ENCODE data around the gene PCDHB8. TPM values are rescaled to one million over a fixed set of nuclear protein-coding genes. Genes with fewer than 3 reads are reported as not detected.
"Not testable (repeated sequence)": the region's sequence is repeated elsewhere in the genome, so short reads cannot be mapped to it uniquely, and the experiment has no call there.

The PCDHB8 gene
- total and polyA plus RNA-seq, 2 donors (not counting 3 experiments of a cell fraction or from before 2014, with no cell fraction given) = 0.25 to 0.53 TPM

DNA sequence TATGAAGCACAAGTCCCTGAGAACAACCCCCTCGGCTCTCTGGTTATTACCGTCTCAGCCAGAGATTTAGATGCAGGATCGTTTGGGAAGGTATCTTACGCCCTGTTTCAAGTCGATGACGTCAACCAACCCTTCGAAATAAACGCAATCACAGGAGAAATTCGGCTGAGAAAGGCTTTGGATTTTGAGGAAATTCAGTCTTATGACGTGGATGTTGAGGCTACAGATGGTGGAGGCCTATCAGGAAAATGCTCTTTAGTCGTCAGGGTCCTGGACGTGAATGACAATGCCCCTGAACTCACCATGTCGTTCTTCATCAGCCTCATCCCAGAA lies 26.6 kb upstream of the PCDHB8 start:
- Histone ChIP-seq H3K36me3 (ENCODE audit: control insufficient read depth in 2 of 2, extremely low read depth in 1 of 2, insufficient read depth in 2 of 2, low read length in 2 of 2) (no peaks in the 10 kb centered on the region), H3K4me2 (ENCODE audit: insufficient read depth, low read length) (no peak overlapping the region), H3K9me3 (replicated peaks; ENCODE audit: control insufficient read depth, insufficient read depth, low read length) (no peaks in the 10 kb centered on the region), H3K9me1 (replicated peaks; ENCODE audit: control insufficient read depth, extremely low read depth, insufficient read depth, low read length) (no peaks in the 10 kb centered on the region), H3K27me3 (ENCODE audit: control insufficient read depth in 2 of 2, insufficient read depth in 2 of 2, low read length in 2 of 2) (no peaks in the 10 kb centered on the region), H3K4me3 (replicated peaks in 1 of 3; ENCODE audit: insufficient read depth in 1 of 3, low read depth in 1 of 3, low read length in 3 of 3) (no peak overlapping the region), H3K27ac (ENCODE audit: insufficient read depth, low read depth, low read length) (no peak overlapping the region), H3K4me1 (ENCODE audit: control insufficient read depth, extremely low read depth, insufficient read depth, low read length) (no peaks in the 10 kb centered on the region), H2AFZ (ENCODE audit: low read depth, low read length) (no peak overlapping the region), H3K9ac (replicated peaks; ENCODE audit: extremely low read depth, insufficient read depth, low read length) (no peak overlapping the region), H3K79me2 (ENCODE audit: control insufficient read depth, insufficient read depth, low read length) (no peaks in the 10 kb centered on the region), H4K20me1 (replicated peaks; ENCODE audit: control insufficient read depth, extremely low read depth, insufficient read depth, low read length) (no peaks in the 10 kb centered on the region)
- ChIA-PET CTCF (no interaction called here), POLR2A (no interaction called here)
- no peak for TF ChIP-seq EZH2 (IDR thresholded peaks at IDR 0.05; ENCODE audit: borderline replicate concordance, low read depth, low read length, severe bottlenecking)
- TF ChIP-seq, protein P1, sequence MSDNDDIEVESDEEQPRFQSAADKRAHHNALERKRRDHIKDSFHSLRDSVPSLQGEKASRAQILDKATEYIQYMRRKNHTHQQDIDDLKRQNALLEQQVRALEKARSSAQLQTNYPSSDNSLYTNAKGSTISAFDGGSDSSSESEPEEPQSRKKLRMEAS (IDR thresholded peaks at IDR 0.05; ENCODE audit: insufficient read depth, insufficient read length) = no peak
- TF ChIP-seq JUN (IDR thresholded peaks at IDR 0.05; ENCODE audit: borderline replicate concordance, insufficient read depth, insufficient read length, low read depth) = no peak
- TF ChIP-seq POLR2A (IDR thresholded peaks at IDR 0.05; ENCODE audit: low read depth, low read length) = no peak
- no peak for TF ChIP-seq MYC (IDR thresholded peaks at IDR 0.05; ENCODE audit: low read depth, low read length)
- TF ChIP-seq, protein P2, sequence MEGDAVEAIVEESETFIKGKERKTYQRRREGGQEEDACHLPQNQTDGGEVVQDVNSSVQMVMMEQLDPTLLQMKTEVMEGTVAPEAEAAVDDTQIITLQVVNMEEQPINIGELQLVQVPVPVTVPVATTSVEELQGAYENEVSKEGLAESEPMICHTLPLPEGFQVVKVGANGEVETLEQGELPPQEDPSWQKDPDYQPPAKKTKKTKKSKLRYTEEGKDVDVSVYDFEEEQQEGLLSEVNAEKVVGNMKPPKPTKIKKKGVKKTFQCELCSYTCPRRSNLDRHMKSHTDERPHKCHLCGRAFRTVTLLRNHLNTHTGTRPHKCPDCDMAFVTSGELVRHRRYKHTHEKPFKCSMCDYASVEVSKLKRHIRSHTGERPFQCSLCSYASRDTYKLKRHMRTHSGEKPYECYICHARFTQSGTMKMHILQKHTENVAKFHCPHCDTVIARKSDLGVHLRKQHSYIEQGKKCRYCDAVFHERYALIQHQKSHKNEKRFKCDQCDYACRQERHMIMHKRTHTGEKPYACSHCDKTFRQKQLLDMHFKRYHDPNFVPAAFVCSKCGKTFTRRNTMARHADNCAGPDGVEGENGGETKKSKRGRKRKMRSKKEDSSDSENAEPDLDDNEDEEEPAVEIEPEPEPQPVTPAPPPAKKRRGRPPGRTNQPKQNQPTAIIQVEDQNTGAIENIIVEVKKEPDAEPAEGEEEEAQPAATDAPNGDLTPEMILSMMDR (IDR thresholded peaks at IDR 0.05; ENCODE audit: extremely low read depth in 1 of 2, insufficient read depth in 1 of 2, low read depth in 1 of 2, low read length in 2 of 2) = no peak
- no peak for TF ChIP-seq GATA2 (IDR thresholded peaks at IDR 0.05; ENCODE audit: insufficient read depth, insufficient read length, low read depth, low read length)
- no peak for TF ChIP-seq FOS (IDR thresholded peaks at IDR 0.05; ENCODE audit: borderline replicate concordance, insufficient read depth, low read length)
- TF ChIP-seq POLR2AphosphoS5 (IDR thresholded peaks at IDR 0.05; ENCODE audit: insufficient read depth, low read depth, low read length) = no peak
- dilution Hi-C loops (cut with MboI; ENCODE audit: extremely low pct_ligation_motif_present, low sequenced_read_pairs) = no loop called here
- FAIRE-seq (no peak), DNase-seq (ENCODE audit: low read depth, low spot score) (no peak)
- intact Hi-C loops (cut with micrococcal nuclease) = no loop called here
- BruUV-seq (replicated peaks) = no TSS peak

DNA sequence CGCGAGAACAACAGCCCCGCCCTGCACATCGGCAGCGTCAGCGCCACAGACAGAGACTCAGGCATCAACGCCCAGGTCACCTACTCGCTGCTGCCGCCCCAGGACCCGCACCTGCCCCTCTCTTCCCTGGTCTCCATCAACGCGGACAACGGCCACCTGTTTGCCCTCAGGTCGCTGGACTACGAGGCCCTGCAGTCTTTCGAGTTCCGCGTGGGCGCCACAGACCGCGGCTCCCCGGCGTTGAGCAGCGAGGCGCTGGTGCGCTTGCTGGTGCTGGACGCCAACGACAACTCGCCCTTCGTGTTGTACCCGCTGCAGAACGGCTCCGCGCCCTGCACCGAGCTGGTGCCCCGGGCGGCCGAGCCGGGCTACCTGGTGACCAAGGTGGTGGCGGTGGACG lies 26.0 kb upstream of the PCDHB8 start:
- dilution Hi-C loops (cut with MboI; ENCODE audit: extremely low pct_ligation_motif_present, low sequenced_read_pairs); H3K4me3 ChIP-seq (replicated peaks in 1 of 3; ENCODE audit: insufficient read depth in 1 of 3, low read depth in 1 of 3, low read length in 3 of 3); BruUV-seq (replicated peaks); H3K36me3 ChIP-seq (ENCODE audit: control insufficient read depth in 2 of 2, extremely low read depth in 1 of 2, insufficient read depth in 2 of 2, low read length in 2 of 2); FAIRE-seq; CTCF ChIA-PET; H4K20me1 ChIP-seq (replicated peaks; ENCODE audit: control insufficient read depth, extremely low read depth, insufficient read depth, low read length); H3K4me2 ChIP-seq (ENCODE audit: insufficient read depth, low read length); H3K4me1 ChIP-seq (ENCODE audit: control insufficient read depth, extremely low read depth, insufficient read depth, low read length); H3K79me2 ChIP-seq (ENCODE audit: control insufficient read depth, insufficient read depth, low read length); H3K27me3 ChIP-seq (ENCODE audit: control insufficient read depth in 2 of 2, insufficient read depth in 2 of 2, low read length in 2 of 2); H3K27ac ChIP-seq (ENCODE audit: insufficient read depth, low read depth, low read length); H3K9me3 ChIP-seq (replicated peaks; ENCODE audit: control insufficient read depth, insufficient read depth, low read length); DNase-seq (ENCODE audit: low read depth, low spot score); H3K9ac ChIP-seq (replicated peaks; ENCODE audit: extremely low read depth, insufficient read depth, low read length); POLR2A ChIA-PET; H3K9me1 ChIP-seq (replicated peaks; ENCODE audit: control insufficient read depth, extremely low read depth, insufficient read depth, low read length); intact Hi-C loops (cut with micrococcal nuclease); H2AFZ ChIP-seq (ENCODE audit: low read depth, low read length): not testable (repeated sequence)

DNA sequence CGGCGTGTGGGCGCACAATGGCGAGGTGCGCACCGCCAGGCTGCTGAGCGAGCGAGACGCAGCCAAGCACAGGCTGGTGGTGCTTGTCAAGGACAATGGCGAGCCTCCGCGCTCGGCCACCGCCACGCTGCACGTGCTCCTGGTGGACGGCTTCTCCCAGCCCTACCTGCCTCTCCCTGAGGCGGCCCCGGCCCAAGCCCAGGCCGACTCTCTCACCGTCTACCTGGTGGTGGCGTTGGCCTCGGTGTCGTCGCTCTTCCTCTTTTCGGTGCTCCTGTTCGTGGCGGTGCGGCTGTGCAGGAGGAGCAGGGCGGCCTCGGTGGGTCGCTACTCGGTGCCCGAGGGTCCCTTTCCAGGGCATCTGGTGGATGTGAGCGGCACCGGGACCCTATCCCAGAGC lies 25.5 kb upstream of the PCDHB8 start:
- H3K27me3 ChIP-seq (ENCODE audit: control insufficient read depth in 2 of 2, insufficient read depth in 2 of 2, low read length in 2 of 2); H3K9me3 ChIP-seq (replicated peaks; ENCODE audit: control insufficient read depth, insufficient read depth, low read length); H4K20me1 ChIP-seq (replicated peaks; ENCODE audit: control insufficient read depth, extremely low read depth, insufficient read depth, low read length); H3K79me2 ChIP-seq (ENCODE audit: control insufficient read depth, insufficient read depth, low read length); CTCF ChIA-PET; H3K36me3 ChIP-seq (ENCODE audit: control insufficient read depth in 2 of 2, extremely low read depth in 1 of 2, insufficient read depth in 2 of 2, low read length in 2 of 2); H2AFZ ChIP-seq (ENCODE audit: low read depth, low read length); POLR2A ChIA-PET; H3K9ac ChIP-seq (replicated peaks; ENCODE audit: extremely low read depth, insufficient read depth, low read length); H3K4me3 ChIP-seq (replicated peaks in 1 of 3; ENCODE audit: insufficient read depth in 1 of 3, low read depth in 1 of 3, low read length in 3 of 3); dilution Hi-C loops (cut with MboI; ENCODE audit: extremely low pct_ligation_motif_present, low sequenced_read_pairs); DNase-seq (ENCODE audit: low read depth, low spot score); H3K9me1 ChIP-seq (replicated peaks; ENCODE audit: control insufficient read depth, extremely low read depth, insufficient read depth, low read length); H3K4me2 ChIP-seq (ENCODE audit: insufficient read depth, low read length); H3K4me1 ChIP-seq (ENCODE audit: control insufficient read depth, extremely low read depth, insufficient read depth, low read length); intact Hi-C loops (cut with micrococcal nuclease); FAIRE-seq; BruUV-seq (replicated peaks); H3K27ac ChIP-seq (ENCODE audit: insufficient read depth, low read depth, low read length): not testable (repeated sequence)
